IMR-90 (cell line): ENCODE measurements around the gene DTX1. TPM values are rescaled to one million over a fixed set of nuclear protein-coding genes. Genes with fewer than 3 reads are reported as not detected.

Source experiments
- ATAC-seq: fragments of 200-7000 bp; cut with Tn5 transposase; 2 replicates; pipeline ENCODE4 v1.9.1; 2020; ENCODE audit warnings: low read depth, mild to moderate bottlenecking, moderate library complexity
- BruUV-seq: library from RNA; stranded (reverse); fragments of 400-500 nt; replicated peaks from 2 replicates; lab custom pipeline; 2021; lab: Mats Ljungman, UMichigan
- CTCF ChIA-PET: fragments of 300-600 bp; formaldehyde crosslinking; extraction: SDS; loops from one replicate; lab custom pipeline; 2021; ENCODE audit warnings: antibody characterized with exemption; lab: Yijun Ruan, JAX
- POLR2A ChIA-PET: fragments of 300-600 bp; sonication (Branson Sonifier 250); formaldehyde crosslinking; loops from one replicate; lab custom pipeline; 2022; ENCODE audit warnings: antibody characterized with exemption; ENCODE audit not compliant: unreplicated experiment; lab: Charles Lee
- DNase-seq: peaks from one replicate; pipeline ENCODE4 v3.0.0; 2013
- H2AFZ ChIP-seq: replicated peaks from 2 replicates; pipeline ENCODE3; 2013; ENCODE audit warnings: low read length, mild to moderate bottlenecking; ENCODE audit not compliant: poor library complexity
- H2AK5ac ChIP-seq: 2 replicates; pipeline ENCODE4 v1.6.1; 2013; ENCODE audit warnings: low read depth, low read length, inconsistent platforms
- H2AK9ac ChIP-seq: replicated peaks from 2 replicates; pipeline ENCODE3; 2013; ENCODE audit warnings: mild to moderate bottlenecking, low read depth, low read length, moderate library complexity; ENCODE audit not compliant: poor library complexity
- H2BK120ac ChIP-seq: 2 replicates; pipeline ENCODE4 v1.6.1; 2013; ENCODE audit warnings: low read depth, low read length, inconsistent platforms
- H2BK15ac ChIP-seq: 3 replicates; pipeline ENCODE4 v1.6.1; 2013; ENCODE audit warnings: low read depth, low read length, inconsistent platforms
- H2BK20ac ChIP-seq: 2 replicates; pipeline ENCODE4 v1.6.1; 2013; ENCODE audit warnings: low read depth, mild to moderate bottlenecking, inconsistent platforms, low read length, moderate library complexity
- H2BK5ac ChIP-seq: 2 replicates; pipeline ENCODE4 v1.6.1; 2013; ENCODE audit warnings: mild to moderate bottlenecking, low read depth, low read length, inconsistent platforms; ENCODE audit not compliant: poor library complexity, severe bottlenecking
- H3K14ac ChIP-seq: replicated peaks from 2 replicates; pipeline ENCODE4 v1.6.1; 2013; ENCODE audit warnings: low read depth, low read length, inconsistent platforms
- H3K18ac ChIP-seq: 2 replicates; pipeline ENCODE4 v1.6.1; 2013; ENCODE audit warnings: low read depth, low read length, control low read depth
- H3K23ac ChIP-seq: 2 replicates; pipeline ENCODE4 v1.6.1; 2013; ENCODE audit warnings: low read depth, low read length, inconsistent platforms
- H3K27ac ChIP-seq: 2 replicates; pipeline ENCODE4 v1.5.1; 2013; ENCODE audit warnings: mild to moderate bottlenecking, control low read depth, low read length; ENCODE audit not compliant: insufficient read depth
- H3K27me3 ChIP-seq: 2 replicates; pipeline ENCODE4 v1.6.1; 2013; ENCODE audit warnings: low read length; ENCODE audit not compliant: control insufficient read depth, insufficient read depth
- H3K36me3 ChIP-seq: 2 replicates; pipeline ENCODE4 v1.6.1; 2013; ENCODE audit warnings: low read length, mixed read lengths; ENCODE audit not compliant: control insufficient read depth, insufficient read depth
- H3K4ac ChIP-seq: 2 replicates; pipeline ENCODE4 v1.6.1; 2013; ENCODE audit warnings: low read depth, low read length, inconsistent platforms
- H3K4me1 ChIP-seq: 2 replicates; pipeline ENCODE4 v1.6.1; 2013; ENCODE audit warnings: low read length, mixed read lengths; ENCODE audit not compliant: control insufficient read depth, insufficient read depth
- H3K4me2 ChIP-seq: 2 replicates; pipeline ENCODE4 v1.6.1; 2013; ENCODE audit warnings: low read depth, mild to moderate bottlenecking, control low read depth, low read length, moderate library complexity
- H3K4me3 ChIP-seq: 2 replicates; pipeline ENCODE4 v1.5.1; 2013; ENCODE audit warnings: low read depth, mild to moderate bottlenecking, control low read depth, low read length, moderate library complexity; ENCODE audit not compliant: insufficient read depth
- H3K56ac ChIP-seq: 2 replicates; pipeline ENCODE4 v1.6.1; 2013; ENCODE audit warnings: low read length, inconsistent platforms; ENCODE audit not compliant: insufficient read depth; ENCODE audit errors: extremely low read depth
- H3K79me1 ChIP-seq, 2 experiments: 2 replicates each; pipeline ENCODE4 v1.6.1; 2013; ENCODE audit warnings: low read length in 2 of 2, inconsistent platforms in 1 of 2, low read depth in 1 of 2
- H3K9ac ChIP-seq: 2 replicates; pipeline ENCODE4 v1.6.1; 2013; ENCODE audit warnings: low read depth, low read length, control low read depth
- H3K9me1 ChIP-seq: 2 replicates; pipeline ENCODE4 v1.6.1; 2013; ENCODE audit warnings: low read length, inconsistent platforms; ENCODE audit not compliant: insufficient read depth
- H3K9me3 ChIP-seq: 2 replicates; pipeline ENCODE4 v1.6.1; 2013; ENCODE audit warnings: low read length; ENCODE audit not compliant: control insufficient read depth, insufficient read depth
- H4K20me1 ChIP-seq: 2 replicates; pipeline ENCODE4 v1.6.1; 2013; ENCODE audit warnings: low read length, inconsistent platforms; ENCODE audit not compliant: insufficient read depth
- H4K5ac ChIP-seq: 2 replicates; pipeline ENCODE4 v1.6.1; 2013; ENCODE audit warnings: mild to moderate bottlenecking, low read depth, low read length, control low read depth
- H4K8ac ChIP-seq, 2 experiments: 2 replicates each; pipeline ENCODE4 v1.6.1; 2013; ENCODE audit warnings: low read depth in 2 of 2, low read length in 2 of 2, control low read depth in 1 of 2, inconsistent platforms in 1 of 2
- H4K91ac ChIP-seq: 2 replicates; pipeline ENCODE4 v1.6.1; 2013; ENCODE audit warnings: low read depth, low read length, inconsistent platforms; ENCODE audit not compliant: insufficient read depth
- BHLHE40 ChIP-seq: fragments of 150-350 bp; IDR thresholded peaks from 2 replicates; pipeline ENCODE4 v1.6.1; 2016; ENCODE audit warnings: mild to moderate bottlenecking, low read depth, low read length
- CEBPB ChIP-seq: IDR thresholded peaks from 2 replicates; pipeline ENCODE4 v1.6.1; 2012; ENCODE audit warnings: low read depth, low read length, improper control_type of control experiment
- CHD1 ChIP-seq: IDR thresholded peaks from 2 replicates; pipeline ENCODE4 v1.6.1; 2012; ENCODE audit warnings: low read depth, low read length, improper control_type of control experiment
- CTCF ChIP-seq: conservative IDR thresholded peaks from 2 replicates; pipeline ENCODE4 v1.5.1; 2012; ENCODE audit warnings: mild to moderate bottlenecking, low read depth, low read length, improper control_type of control experiment
- ELK1 ChIP-seq: fragments of 150-350 bp; IDR thresholded peaks from 2 replicates; pipeline ENCODE4 v1.6.1; 2016; ENCODE audit warnings: low read depth, mild to moderate bottlenecking, low read length, moderate library complexity, borderline replicate concordance
- FOS ChIP-seq: fragments of 150-350 bp; IDR thresholded peaks from 2 replicates; pipeline ENCODE4 v1.6.1; 2016; ENCODE audit warnings: low read depth, low read length
- MAFK ChIP-seq: IDR thresholded peaks from 2 replicates; pipeline ENCODE4 v1.6.1; 2012; ENCODE audit warnings: low read depth, low read length, improper control_type of control experiment
- MAZ ChIP-seq: IDR thresholded peaks from 2 replicates; pipeline ENCODE4 v1.6.1; 2012; ENCODE audit warnings: low read depth, mild to moderate bottlenecking, low read length, improper control_type of control experiment, moderate library complexity, borderline replicate concordance
- MXI1 ChIP-seq: IDR thresholded peaks from 2 replicates; pipeline ENCODE4 v1.6.1; 2012; ENCODE audit warnings: low read depth, mild to moderate bottlenecking, low read length, moderate library complexity, borderline replicate concordance
- NFE2L2 ChIP-seq: fragments of 150-350 bp; IDR thresholded peaks from 2 replicates; pipeline ENCODE4 v1.6.1; 2016; ENCODE audit warnings: low read depth, mild to moderate bottlenecking, low read length
- POLR2A ChIP-seq: IDR thresholded peaks from 2 replicates; pipeline ENCODE4 v1.6.1; 2012; ENCODE audit warnings: mild to moderate bottlenecking, low read depth, low read length
- RAD21 ChIP-seq: IDR thresholded peaks from 2 replicates; pipeline ENCODE4 v1.6.1; 2012; ENCODE audit warnings: low read length, improper control_type of control experiment
- RCOR1 ChIP-seq: IDR thresholded peaks from 2 replicates; pipeline ENCODE4 v1.6.1; 2012; ENCODE audit warnings: mild to moderate bottlenecking, low read length, improper control_type of control experiment; ENCODE audit not compliant: insufficient replicate concordance
- RFX5 ChIP-seq: IDR thresholded peaks from 2 replicates; pipeline ENCODE4 v1.8.0; 2012; ENCODE audit warnings: low read depth, mild to moderate bottlenecking, low read length, moderate library complexity
- SMC3 ChIP-seq: fragments of 150-350 bp; IDR thresholded peaks from 2 replicates; pipeline ENCODE4 v1.6.1; 2016; ENCODE audit warnings: low read depth, mild to moderate bottlenecking, antibody characterized with exemption, low read length, moderate library complexity
- WGBS, 2 experiments: methylation state at CpG; one replicate each; pipeline versions ENCODE4 v1.1.5 to v1.1.7; 2013; ENCODE audit warnings: missing lambda C conversion rate in 2 of 2; ENCODE audit not compliant: insufficient read length in 1 of 2; ENCODE audit errors: extremely low coverage in 2 of 2; 5-methylcytosine and 5-hydroxymethylcytosine counted together
- dilution Hi-C: fragments of 300-500 bp; cut with HindIII; formaldehyde crosslinking; loops from one replicate; pipeline ENCODE4 v1.14.3; 2018; ENCODE audit warnings: low sequenced_read_pairs; ENCODE audit not compliant: unreplicated experiment
- in situ Hi-C: fragments of 300-500 bp; cut with MboI; formaldehyde crosslinking; loops from 3 replicates; pipeline ENCODE4 v1.14.3; 2019; ENCODE audit warnings: low sequenced_read_pairs, inconsistent platforms, mixed read lengths
- intact Hi-C: fragments of 100-400 bp; cut with micrococcal nuclease; formaldehyde crosslinking; loops from 2 replicates; pipeline ENCODE4 v1.10.0; 2022
- polyA plus RNA-seq, 3 experiments: library from polyadenylated mRNA; depleted of rRNA; stranded (reverse); fragments of >200 nt; gene quantifications; 2 replicates each; pipeline ENCODE4 v1.2.3, GENCODE V29; 2012; ENCODE audit warnings: low replicate concordance in 1 of 3
- total RNA-seq: library from RNA; depleted of rRNA; stranded (reverse); fragments of >200 nt; gene quantifications from 2 replicates; pipeline ENCODE4 v1.2.3, GENCODE V29; 2012
- TF ChIP-seq, protein P1 (sequence below): fragments of 150-350 bp; IDR thresholded peaks from 2 replicates; pipeline ENCODE4 v1.6.1; 2017; ENCODE audit warnings: mild to moderate bottlenecking, antibody characterized with exemption, low read length, low read depth

Gene DTX1
- total and polyA plus RNA-seq, 2 of the 4 experiments (the other 2 are of a cell fraction): not detected

DNA sequence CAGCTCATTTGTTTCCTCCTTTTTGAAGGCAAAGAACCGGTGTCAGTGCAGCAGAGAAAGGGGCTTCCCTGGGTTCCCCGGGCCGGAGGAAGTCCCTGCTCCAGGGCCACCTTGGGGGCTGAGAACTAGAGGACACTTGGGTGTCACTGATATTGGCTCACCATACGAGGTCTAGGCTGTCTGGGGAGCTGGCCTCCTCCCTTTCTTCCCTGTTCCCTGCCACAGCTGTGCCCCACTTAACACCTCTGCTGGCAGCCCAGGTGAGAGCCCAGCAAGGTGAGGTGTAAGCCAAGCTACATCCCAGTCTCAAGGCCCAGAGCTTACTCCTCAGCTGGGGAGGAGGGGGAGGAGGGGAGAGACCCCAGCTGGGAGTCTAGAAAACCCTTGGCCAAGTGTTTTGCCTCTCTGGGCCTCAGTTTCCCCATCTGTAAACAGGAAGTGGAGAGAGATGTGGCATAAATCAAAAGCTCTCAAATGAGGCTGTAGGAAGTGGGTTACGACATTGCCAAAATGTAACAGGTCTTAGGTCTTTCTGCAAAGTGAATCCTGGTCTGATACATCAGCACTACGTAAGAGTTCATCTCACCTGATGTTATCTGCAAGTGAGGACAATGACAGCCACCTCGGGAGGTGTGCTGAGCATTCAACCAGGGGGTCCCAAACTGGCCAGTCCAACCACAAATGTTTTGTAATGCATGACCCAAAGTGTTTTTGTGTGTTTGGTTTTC, 53.5 kb downstream of the DTX1 start:
- Histone ChIP-seq H3K79me1 (no peaks in the 10 kb centered on the region), H2BK15ac (no peak overlapping the region), H2BK20ac (no peak overlapping the region), H3K9me1 (no peaks in the 10 kb centered on the region), H2BK5ac (no peak overlapping the region), H3K4me1 (no peaks in the 10 kb centered on the region), H3K4me3 (no peak overlapping the region), H3K9me3 (no peaks in the 10 kb centered on the region), H4K91ac (no peak overlapping the region), H3K27me3 (peaks cover 4% of the 10 kb centered on the region; the same call in 1 of the 2 replicates), H3K27ac (no peak overlapping the region), H3K23ac (no peak overlapping the region), H3K9ac (no peak overlapping the region), H3K56ac (no peak overlapping the region), H2AFZ (no peak overlapping the region), H4K8ac (no peak overlapping the region), H3K36me3 (no peaks in the 10 kb centered on the region), H3K14ac (no peak overlapping the region), H2BK120ac (no peak overlapping the region), H4K5ac (no peak overlapping the region), H3K4ac (no peak overlapping the region), H2AK9ac (no peak overlapping the region), H4K20me1 (no peaks in the 10 kb centered on the region), H2AK5ac (no peak overlapping the region), H3K18ac (no peak overlapping the region), H3K4me2 (no peak overlapping the region)
- dilution Hi-C loops (no loop called here), in situ Hi-C loops (no loop called here), intact Hi-C loops (no loop called here)
- ChIA-PET CTCF (no interaction called here), POLR2A (no interaction called here)
- DNase-seq (no peak), ATAC-seq (no peak)
- WGBS, 2 experiments: 24% methylated on average over 2 of the region's 7 CpGs; no CpG with 5 or more reads in 1 of the 2 experiments
- BruUV-seq: no TSS peak
- TF ChIP-seq MAFK (no peak), ELK1 (no peak), NFE2L2 (no peak), MAZ (no peak), RAD21 (no peak), CTCF (no peak), SMC3 (no peak), CHD1 (no peak), FOS (no peak), RCOR1 (no peak), BHLHE40 (no peak), RFX5 (no peak), POLR2A (no peak), MXI1 (no peak), CEBPB (no peak)
- TF ChIP-seq, protein P1, sequence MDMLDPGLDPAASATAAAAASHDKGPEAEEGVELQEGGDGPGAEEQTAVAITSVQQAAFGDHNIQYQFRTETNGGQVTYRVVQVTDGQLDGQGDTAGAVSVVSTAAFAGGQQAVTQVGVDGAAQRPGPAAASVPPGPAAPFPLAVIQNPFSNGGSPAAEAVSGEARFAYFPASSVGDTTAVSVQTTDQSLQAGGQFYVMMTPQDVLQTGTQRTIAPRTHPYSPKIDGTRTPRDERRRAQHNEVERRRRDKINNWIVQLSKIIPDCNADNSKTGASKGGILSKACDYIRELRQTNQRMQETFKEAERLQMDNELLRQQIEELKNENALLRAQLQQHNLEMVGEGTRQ: no peak
